Activated CD4-positive, alpha-beta memory T cell treated with anti-CD3 and anti-CD28 coated beads for 36 hours (primary cell): Measurements from ENCODE around the gene IFT88. TPM values are rescaled to one million over a fixed set of nuclear protein-coding genes. Genes with fewer than 3 reads are reported as not detected.

ENCODE experiments used
- CTCF ChIA-PET: fragments of 350-600 bp; sonication (Branson Sonifier 250); formaldehyde crosslinking; loops from one replicate; lab custom pipeline; 2021; ENCODE audit warnings: antibody characterized with exemption, inconsistent platforms; lab: Charles Lee
- POLR2A ChIA-PET: fragments of 350-600 bp; sonication (Branson Sonifier 250); formaldehyde crosslinking; loops from one replicate; lab custom pipeline; 2021; ENCODE audit warnings: antibody characterized with exemption; lab: Charles Lee
- DNase-seq: peaks from one replicate; pipeline ENCODE4 v3.0.0-alpha.2; 2020
- H3K27ac Mint-ChIP-seq: one replicate; pipeline ENCODE4 v1.8.0; 2021; ENCODE audit warnings: mixed read lengths
- H3K27me3 Mint-ChIP-seq: one replicate; pipeline ENCODE4 v1.8.0; 2021; ENCODE audit warnings: mixed read lengths
- H3K36me3 Mint-ChIP-seq: one replicate; pipeline ENCODE4 v1.8.0; 2021; ENCODE audit warnings: mixed read lengths
- H3K4me1 Mint-ChIP-seq: one replicate; pipeline ENCODE4 v1.8.0; 2021; ENCODE audit warnings: low read depth, mixed read lengths
- H3K4me3 Mint-ChIP-seq: one replicate; pipeline ENCODE4 v1.8.0; 2021; ENCODE audit warnings: mild to moderate bottlenecking, mixed read lengths
- H3K9me3 Mint-ChIP-seq: one replicate; pipeline ENCODE4 v1.8.0; 2021; ENCODE audit warnings: mixed read lengths
- intact Hi-C: fragments of 100-400 bp; cut with micrococcal nuclease; formaldehyde crosslinking; loops from one replicate; pipeline ENCODE4 v1.15.1; 2023
- total RNA-seq, 2 experiments: library from RNA; stranded (reverse); gene quantifications; one replicate each; pipeline ENCODE4 v1.2.3, GENCODE V29; 2021

The IFT88 gene
- total RNA-seq, 2 experiments from 2014 or later, result 4.7 to 5.3 TPM

- ChIA-PET POLR2A (interaction anchor here (0.5 kb wide), 1 partner anchor 144 kb away, joined by 4 read pairs; no protein-coding TSS in a partner anchor), CTCF (interaction anchor here (2.4 kb wide), 1 partner anchor 17 kb away, joined by 7 read pairs; the partner anchor contains the start of gene IL17D)
- no peaks in the 10 kb centered on the region for H3K9me3 Mint-ChIP-seq
- H3K27ac Mint-ChIP-seq, result no peak overlapping the region
- intact Hi-C loops, result no loop called here
- no peak for DNase-seq
- peaks cover 2% of the 10 kb centered on the region for H3K4me1 Mint-ChIP-seq
- H3K36me3 Mint-ChIP-seq, result no peaks in the 10 kb centered on the region
- peaks cover 12% of the 10 kb centered on the region for H3K27me3 Mint-ChIP-seq
- H3K4me3 Mint-ChIP-seq, result no peak overlapping the region
Measured at GRCh38 chr13:20721058-20721453, 154.1 kb downstream of the IFT88 start.

DNA sequence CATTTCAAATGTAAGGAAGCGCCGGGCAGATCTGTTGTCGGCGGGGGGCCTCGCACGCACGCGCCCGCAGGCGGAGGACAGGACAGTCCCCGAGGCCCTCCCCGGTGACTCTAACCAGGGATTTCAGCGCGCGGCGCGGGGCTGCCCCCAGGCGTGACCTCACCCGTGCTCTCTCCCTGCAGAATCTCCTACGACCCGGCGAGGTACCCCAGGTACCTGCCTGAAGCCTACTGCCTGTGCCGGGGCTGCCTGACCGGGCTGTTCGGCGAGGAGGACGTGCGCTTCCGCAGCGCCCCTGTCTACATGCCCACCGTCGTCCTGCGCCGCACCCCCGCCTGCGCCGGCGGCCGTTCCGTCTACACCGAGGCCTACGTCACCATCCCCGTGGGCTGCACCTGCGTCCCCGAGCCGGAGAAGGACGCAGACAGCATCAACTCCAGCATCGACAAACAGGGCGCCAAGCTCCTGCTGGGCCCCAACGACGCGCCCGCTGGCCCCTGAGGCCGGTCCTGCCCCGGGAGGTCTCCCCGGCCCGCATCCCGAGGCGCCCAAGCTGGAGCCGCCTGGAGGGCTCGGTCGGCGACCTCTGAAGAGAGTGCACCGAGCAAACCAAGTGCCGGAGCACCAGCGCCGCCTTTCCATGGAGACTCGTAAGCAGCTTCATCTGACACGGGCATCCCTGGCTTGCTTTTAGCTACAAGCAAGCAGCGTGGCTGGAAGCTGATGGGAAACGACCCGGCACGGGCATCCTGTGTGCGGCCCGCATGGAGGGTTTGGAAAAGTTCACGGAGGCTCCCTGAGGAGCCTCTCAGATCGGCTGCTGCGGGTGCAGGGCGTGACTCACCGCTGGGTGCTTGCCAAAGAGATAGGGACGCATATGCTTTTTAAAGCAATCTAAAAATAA lies 154.7 kb downstream of the IFT88 start:
- Mint-ChIP-seq H3K9me3 (no peaks in the 10 kb centered on the region), H3K36me3 (no peaks in the 10 kb centered on the region), H3K27me3 (peaks cover 12% of the 10 kb centered on the region), H3K4me1 (peaks cover 2% of the 10 kb centered on the region), H3K4me3 (peak overlapping the region; percentile 26), H3K27ac (no peak overlapping the region)
- ChIA-PET CTCF (interaction anchor here (1.1 to 2.4 kb wide), 3 partner anchors 11 to 18 kb away, joined by 3 to 7 read pairs (median 4); partner anchors contain the start of gene IL17D), POLR2A (interaction anchor here (1.1 kb wide), 1 partner anchor 10 kb away, joined by 3 read pairs; no protein-coding TSS in a partner anchor)
- peak; percentile 20 for DNase-seq
- intact Hi-C loops, result no loop called here

DNA sequence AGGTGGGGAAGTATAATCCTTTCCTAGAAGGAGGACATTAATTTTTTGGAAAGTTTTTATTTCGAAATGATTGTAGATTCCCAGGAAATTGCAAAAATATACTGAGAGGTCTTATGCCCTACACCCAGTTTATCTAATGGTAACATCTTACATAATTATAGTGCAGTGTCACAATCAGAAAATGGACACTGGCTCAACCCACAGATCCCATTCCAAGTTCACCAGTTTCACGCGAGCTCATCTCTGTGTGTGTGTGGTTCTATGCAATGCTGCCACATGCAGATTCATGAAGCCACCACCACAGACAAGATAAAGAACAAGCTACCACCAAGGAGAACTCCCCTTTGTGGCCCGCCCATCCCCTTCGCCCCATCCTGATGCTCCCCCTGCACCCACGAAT lies 160.9 kb downstream of the IFT88 start:
- H3K4me3 Mint-ChIP-seq, result no peak overlapping the region
- intact Hi-C loops, result no loop called here
- ChIA-PET POLR2A (no interaction called here), CTCF (no interaction called here)
- H3K36me3 Mint-ChIP-seq, result peaks cover 12% of the 10 kb centered on the region
- no peaks in the 10 kb centered on the region for H3K9me3 Mint-ChIP-seq
- no peak overlapping the region for H3K27ac Mint-ChIP-seq
- peaks cover 2% of the 10 kb centered on the region for H3K27me3 Mint-ChIP-seq
- no peak for DNase-seq
- no peaks in the 10 kb centered on the region for H3K4me1 Mint-ChIP-seq

DNA sequence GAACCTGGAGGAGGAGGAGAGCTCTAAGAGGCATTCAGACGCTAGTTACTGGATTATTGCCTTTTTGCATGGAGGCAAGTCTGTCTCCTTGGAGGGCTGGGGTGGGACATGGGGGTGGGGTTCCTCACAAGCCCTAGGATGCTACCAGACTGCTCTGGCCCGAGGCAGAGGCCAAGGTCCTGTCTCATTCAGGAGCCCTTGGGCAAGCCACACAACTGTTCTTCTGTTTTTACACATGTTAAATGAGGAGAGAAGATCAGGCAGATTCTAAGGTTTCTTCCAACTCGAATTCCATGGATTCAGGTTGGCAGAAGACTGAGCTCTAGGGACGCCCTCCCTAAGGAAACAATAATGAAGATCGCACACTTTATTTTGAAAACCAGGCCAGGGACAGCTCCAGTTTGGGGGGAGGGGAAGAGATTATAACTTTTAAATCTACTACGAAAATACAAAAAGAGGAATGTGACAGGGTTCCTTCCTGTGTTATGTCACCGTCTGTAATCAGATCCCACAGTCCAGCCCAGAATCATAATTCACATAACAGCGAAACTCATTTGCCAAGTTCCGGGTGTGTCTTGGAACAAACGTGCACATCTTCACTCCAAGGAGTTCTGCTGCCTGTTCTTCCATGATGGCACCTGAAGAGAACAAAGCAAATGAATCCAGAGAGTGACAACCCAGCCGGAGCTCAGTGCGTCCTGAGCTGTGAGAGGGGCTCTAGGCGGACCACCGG lies 161.8 kb downstream of the IFT88 start:
- POLR2A ChIA-PET, result no interaction called here
- no peak for DNase-seq
- no peak overlapping the region for H3K27ac Mint-ChIP-seq

DNA sequence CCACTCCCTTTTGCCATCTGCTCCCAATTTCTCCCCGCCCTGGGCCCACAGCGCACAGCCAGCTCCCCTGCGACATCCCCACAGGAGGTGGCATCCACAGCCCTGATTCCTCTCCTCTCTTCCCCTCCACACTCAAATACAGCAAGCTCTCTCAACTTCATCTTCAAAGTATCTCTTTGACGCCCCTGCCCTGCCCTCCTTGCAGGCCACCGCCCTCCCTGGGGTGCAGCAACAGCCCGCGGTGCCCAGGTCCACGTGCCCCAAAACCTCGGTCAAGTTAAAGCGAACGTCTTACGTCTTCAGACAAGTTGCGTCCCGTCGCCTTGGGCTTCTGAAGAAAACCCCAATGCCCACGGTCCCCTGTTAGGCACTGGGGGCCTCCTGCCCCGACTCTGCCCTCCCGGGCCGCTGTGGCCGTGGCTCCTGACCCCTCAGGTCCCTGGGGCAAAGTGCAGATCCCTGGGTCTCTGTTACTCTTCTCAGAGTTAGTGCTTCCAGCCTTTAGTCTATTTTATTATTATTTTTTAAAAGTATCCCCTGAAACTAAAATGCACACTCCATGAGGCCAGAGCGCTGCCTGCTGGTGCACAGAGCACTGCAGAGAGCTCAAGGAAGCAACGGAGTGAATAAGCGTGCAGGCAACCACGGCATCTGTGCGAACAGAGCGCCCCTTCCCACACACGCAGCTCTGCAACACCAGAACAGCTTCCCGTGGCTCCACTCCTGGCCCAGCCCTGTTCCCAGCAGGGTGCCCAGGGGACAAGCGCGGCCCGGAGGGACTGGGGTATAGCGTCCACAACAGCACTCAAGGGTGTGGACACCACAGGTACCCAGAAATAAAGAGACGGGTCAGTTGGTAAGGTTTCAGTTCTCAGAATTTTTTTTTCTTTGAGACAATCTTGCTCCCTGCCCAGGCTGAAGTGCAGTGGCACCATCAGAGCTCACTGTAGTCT lies 163.0 kb downstream of the IFT88 start:
- H3K27me3 Mint-ChIP-seq, result no peaks in the 10 kb centered on the region
- no peak for DNase-seq
- POLR2A ChIA-PET, result no interaction called here
- H3K9me3 Mint-ChIP-seq, result no peaks in the 10 kb centered on the region
- no peak overlapping the region for H3K27ac Mint-ChIP-seq
- H3K36me3 Mint-ChIP-seq, result peaks cover 18% of the 10 kb centered on the region
- CTCF ChIA-PET, result no interaction called here
- H3K4me1 Mint-ChIP-seq, result no peaks in the 10 kb centered on the region
- no peak overlapping the region for H3K4me3 Mint-ChIP-seq
- intact Hi-C loops, result no loop called here

More for the DNA sequence above, 161.8 kb downstream of the IFT88 start:
- H3K4me3 Mint-ChIP-seq, result no peak overlapping the region
- H3K36me3 Mint-ChIP-seq, result peaks cover 12% of the 10 kb centered on the region
- H3K4me1 Mint-ChIP-seq, result no peaks in the 10 kb centered on the region
- CTCF ChIA-PET, result no interaction called here
- no peaks in the 10 kb centered on the region for H3K9me3 Mint-ChIP-seq
- no peaks in the 10 kb centered on the region for H3K27me3 Mint-ChIP-seq
- intact Hi-C loops, result no loop called here

- Mint-ChIP-seq H3K4me3 (no peak overlapping the region), H3K27ac (no peak overlapping the region), H3K36me3 (peaks cover 18% of the 10 kb centered on the region), H3K27me3 (no peaks in the 10 kb centered on the region), H3K4me1 (no peaks in the 10 kb centered on the region), H3K9me3 (peaks cover 2% of the 10 kb centered on the region)
- DNase-seq, result no peak
- intact Hi-C loops, result no loop called here
- CTCF ChIA-PET, result no interaction called here
- POLR2A ChIA-PET, result no interaction called here
Measured at GRCh38 chr13:20738616-20739015, 171.7 kb downstream of the IFT88 start.

- H3K4me3 Mint-ChIP-seq, result no peak overlapping the region
- H3K36me3 Mint-ChIP-seq, result peaks cover 19% of the 10 kb centered on the region
- H3K27me3 Mint-ChIP-seq, result no peaks in the 10 kb centered on the region
- H3K4me1 Mint-ChIP-seq, result no peaks in the 10 kb centered on the region
- intact Hi-C loops, result no loop called here
- CTCF ChIA-PET, result no interaction called here
- no peak overlapping the region for H3K27ac Mint-ChIP-seq
- H3K9me3 Mint-ChIP-seq, result peaks cover 7% of the 10 kb centered on the region
- POLR2A ChIA-PET, result no interaction called here
- no peak for DNase-seq
Measured at GRCh38 chr13:20740021-20740420, 173.1 kb downstream of the IFT88 start.

Other genes with a start within 250 kb of the IFT88 start
- 10 to 100 TPM; 17.5 to 18.2 TPM for gene CRYL1, start 41.3 kb upstream of the IFT88 start, total RNA-seq
- gene IL17D, start 136.5 kb downstream of the IFT88 start, total RNA-seq, result under 1 TPM in 1 of 2 experiments, not detected in 1; 0.12 TPM
- gene EEF1AKMT1, start 206.8 kb downstream of the IFT88 start, total RNA-seq, result 10 to 100 TPM; 16.5 to 18.4 TPM